AG09309 (cell line): Measurements from ENCODE around the gene AKAP8L.

Experiments used
- DNase-seq: peaks from one replicate; pipeline ENCODE4 v3.0.0-alpha.2; 2010; ENCODE audit warnings: low read depth
- H3K4me3 ChIP-seq: 2 replicates; pipeline ENCODE4 v1.5.1; 2011; ENCODE audit warnings: mild to moderate bottlenecking, low read depth, low read length, moderate library complexity; ENCODE audit not compliant: control insufficient read depth
- CTCF ChIP-seq: IDR thresholded peaks from 2 replicates; pipeline ENCODE4 v1.5.1; 2011; ENCODE audit warnings: mild to moderate bottlenecking, low read depth, low read length, inconsistent platforms; ENCODE audit not compliant: insufficient read depth, control insufficient read depth; ENCODE audit errors: missing control alignments

The AKAP8L gene

GRCh38 chr19:15443325-15443724 lies 24.5 kb upstream of the AKAP8L start:
- no peak for TF ChIP-seq CTCF
- no peak overlapping the region for H3K4me3 ChIP-seq
- no peak for DNase-seq

- no peak for DNase-seq
- TF ChIP-seq CTCF = no peak
- no peak overlapping the region for H3K4me3 ChIP-seq
Observed at GRCh38 chr19:15442142-15442920, 23.5 kb upstream of the AKAP8L start.

- no peak for DNase-seq
- no peak overlapping the region for H3K4me3 ChIP-seq
- TF ChIP-seq CTCF = no peak
Observed at GRCh38 chr19:15441317-15441716, 22.5 kb upstream of the AKAP8L start.

GRCh38 chr19:15439821-15440641 lies 21.2 kb upstream of the AKAP8L start:
- no peak for TF ChIP-seq CTCF
- DNase-seq = no peak
- no peak overlapping the region for H3K4me3 ChIP-seq

GRCh38 chr19:15439078-15439799 lies 20.5 kb upstream of the AKAP8L start:
- DNase-seq = no peak
- TF ChIP-seq CTCF = no peak
- H3K4me3 ChIP-seq = no peak overlapping the region

GRCh38 chr19:15438577-15438976 lies 19.8 kb upstream of the AKAP8L start:
- no peak overlapping the region for H3K4me3 ChIP-seq
- no peak for TF ChIP-seq CTCF
- no peak for DNase-seq
